Duodenal mucosa (tissue), 2 donors: ENCODE measurements around the gene JSRP1.

Experiments used
- H3K27ac ChIP-seq: one replicate; pipeline ENCODE4 v1.7.0; 2013; ENCODE audit warnings: low read depth, low read length
- H3K27me3 ChIP-seq, 2 donors: one replicate each; pipeline ENCODE4 v1.7.0; 2013; ENCODE audit warnings: low read length in 2 of 2, control low read depth in 1 of 2; ENCODE audit not compliant: insufficient read depth in 2 of 2, control insufficient read depth in 1 of 2
- H3K36me3 ChIP-seq, 2 donors: one replicate each; pipeline ENCODE4 v1.7.0; 2013; ENCODE audit warnings: low read length in 2 of 2, control low read depth in 1 of 2; ENCODE audit not compliant: insufficient read depth in 2 of 2, control insufficient read depth in 1 of 2
- H3K4me1 ChIP-seq, 2 donors: one replicate each; pipeline ENCODE4 v1.7.0; 2013; ENCODE audit warnings: low read length in 2 of 2, control low read depth in 1 of 2; ENCODE audit not compliant: insufficient read depth in 2 of 2, control insufficient read depth in 1 of 2
- H3K4me3 ChIP-seq, 2 donors: one replicate each; pipeline ENCODE4 v1.7.0; 2013; ENCODE audit warnings: low read length in 2 of 2, low read depth in 1 of 2
- H3K9ac ChIP-seq, 2 donors: one replicate each; pipeline ENCODE4 v1.7.0; 2013; ENCODE audit warnings: low read length in 2 of 2, low read depth in 1 of 2
- H3K9me3 ChIP-seq, 2 donors: one replicate each; pipeline ENCODE4 v1.7.0; 2013; ENCODE audit warnings: low read length in 2 of 2, control low read depth in 1 of 2; ENCODE audit not compliant: control insufficient read depth in 1 of 2

The JSRP1 gene

DNA sequence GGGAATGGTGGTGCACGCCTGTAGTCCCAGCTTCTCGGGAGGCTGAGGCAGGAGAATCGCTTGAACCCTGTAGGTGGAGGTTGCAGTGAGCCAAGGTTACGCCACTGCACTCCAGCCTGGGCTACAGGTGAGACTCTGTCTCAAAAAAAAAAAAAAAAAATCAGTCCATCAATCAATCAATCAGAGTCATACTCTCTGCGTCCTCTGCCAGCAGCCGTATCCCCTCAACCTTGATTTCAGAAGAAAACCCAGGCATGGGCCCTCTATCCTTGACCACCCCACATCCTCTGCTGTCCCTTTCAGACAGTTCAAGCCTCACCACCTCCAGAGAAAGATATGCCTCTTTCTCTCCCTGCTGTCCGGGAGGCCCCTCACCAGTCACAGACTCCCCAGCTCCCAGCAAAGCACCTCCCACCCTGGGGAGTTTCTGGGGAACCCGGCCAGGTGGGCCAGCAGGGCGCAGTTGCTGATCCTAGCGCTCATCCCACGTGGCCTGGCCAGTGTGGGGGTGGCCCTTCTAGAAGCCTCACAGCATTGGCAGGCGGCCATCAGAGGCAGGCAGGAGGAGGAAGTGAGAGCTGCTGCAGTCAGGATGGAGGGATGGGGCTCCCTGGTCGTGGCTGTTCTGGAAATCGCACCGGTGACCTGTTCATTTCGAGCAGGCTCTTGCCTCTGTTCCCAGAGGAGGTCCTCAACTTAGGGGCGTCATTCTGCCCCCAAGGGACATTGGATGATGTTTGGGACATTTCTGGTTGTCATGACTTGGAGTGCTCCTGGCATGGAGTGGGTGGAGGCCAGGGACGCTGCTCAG, 10.2 kb upstream of the JSRP1 start:
- peaks cover 0 to under 1% of the 10 kb centered on the region in 2 donors for H3K36me3 ChIP-seq
- no peaks in the 10 kb centered on the region for H3K27me3 ChIP-seq
- H3K9me3 ChIP-seq = no peaks in the 10 kb centered on the region
- H3K27ac ChIP-seq = no peak overlapping the region
- H3K9ac ChIP-seq = peak overlapping the region; percentile 12 to 15
- H3K4me3 ChIP-seq = no peak overlapping the region
- peaks cover 10 to 11% of the 10 kb centered on the region in 2 donors for H3K4me1 ChIP-seq

DNA sequence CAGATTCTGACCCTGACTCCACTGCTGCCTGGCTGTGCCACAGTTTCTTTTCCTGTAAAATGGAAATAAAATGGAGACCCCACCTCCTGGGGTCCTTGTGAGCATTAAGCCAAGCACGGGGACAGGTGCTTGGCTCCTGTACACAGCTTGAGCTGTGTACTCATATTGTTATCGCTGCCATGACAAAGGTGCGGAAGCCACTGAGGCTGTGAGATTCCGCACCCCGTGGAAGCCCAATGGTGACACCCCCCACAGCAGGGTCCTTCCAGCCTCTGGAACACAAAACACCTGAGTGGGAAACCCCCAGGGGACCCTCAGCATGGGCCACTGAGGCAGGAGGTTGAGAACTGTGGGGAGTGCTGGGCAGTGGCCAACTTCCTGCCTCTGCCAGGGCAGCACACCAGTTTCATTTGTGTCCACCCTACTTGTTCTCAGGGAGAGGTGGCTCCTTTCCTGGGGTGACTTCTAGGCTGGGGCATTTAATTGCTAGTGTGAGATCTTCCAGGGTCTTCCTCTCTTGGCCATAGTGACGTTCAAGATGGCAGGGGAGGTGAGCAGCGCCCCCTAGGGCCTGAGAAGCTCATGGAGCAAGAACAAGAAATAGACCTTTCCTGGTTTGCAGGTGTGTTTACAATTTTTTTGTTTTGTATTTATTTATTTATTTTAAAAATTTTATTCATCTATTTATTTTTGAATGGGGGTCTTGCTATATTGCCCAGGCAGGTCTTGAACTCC, 5.4 kb upstream of the JSRP1 start:
- H3K9me3 ChIP-seq = no peaks in the 10 kb centered on the region
- no peak overlapping the region for H3K4me3 ChIP-seq
- no peak overlapping the region for H3K27ac ChIP-seq
- no peaks in the 10 kb centered on the region for H3K36me3 ChIP-seq
- H3K4me1 ChIP-seq = peaks cover 4 to 5% of the 10 kb centered on the region in 2 donors
- no peaks in the 10 kb centered on the region for H3K27me3 ChIP-seq
- H3K9ac ChIP-seq = no peak overlapping the region

DNA sequence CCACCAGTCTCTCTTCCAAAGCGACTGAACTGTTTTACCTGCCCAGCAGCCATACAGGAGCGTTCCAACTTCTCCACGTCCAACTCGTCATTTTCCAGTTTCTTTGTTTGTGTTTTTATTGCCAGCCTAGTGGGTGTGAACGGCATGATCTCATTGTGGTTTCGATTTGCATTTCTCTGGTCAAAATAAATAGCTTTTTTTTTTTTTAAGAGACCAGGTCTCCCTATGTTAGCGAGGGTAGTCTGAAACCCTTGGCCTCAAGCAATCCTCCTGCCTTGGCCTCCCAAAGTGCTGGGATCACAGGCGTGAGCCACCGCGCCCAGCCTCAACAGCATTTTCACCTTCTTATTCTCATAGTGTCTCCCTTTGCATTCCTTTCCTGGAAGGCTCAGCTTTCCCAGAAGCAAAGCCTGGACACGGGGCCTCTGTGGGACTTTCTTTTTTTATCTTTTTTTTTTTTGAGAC, 4.2 kb upstream of the JSRP1 start:
- Histone ChIP-seq H3K9ac (no peak overlapping the region), H3K4me1 (peaks cover 0 to 4% of the 10 kb centered on the region in 2 donors), H3K36me3 (no peaks in the 10 kb centered on the region), H3K9me3 (no peaks in the 10 kb centered on the region), H3K27ac (peak overlapping the region; percentile 25), H3K4me3 (no peak overlapping the region), H3K27me3 (no peaks in the 10 kb centered on the region)

DNA sequence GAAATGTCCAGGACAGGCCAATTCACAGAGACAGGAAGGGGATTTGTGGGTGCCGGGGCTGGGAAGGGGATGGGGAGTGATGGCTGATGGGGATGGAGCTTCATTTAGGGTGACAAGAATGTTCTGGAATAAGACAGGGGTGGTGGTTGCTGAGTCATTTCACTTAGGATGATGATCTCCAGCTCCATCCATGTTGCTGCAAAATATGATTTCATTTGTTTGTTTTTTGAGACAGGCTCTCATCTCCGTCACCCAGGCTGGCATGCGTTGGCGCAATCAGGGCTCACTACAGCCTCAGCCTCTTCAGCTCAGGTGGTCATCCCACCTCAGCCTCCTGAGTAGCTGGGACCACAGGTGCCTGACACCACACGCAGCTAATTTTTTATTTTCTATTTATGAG, 3.1 kb upstream of the JSRP1 start:
- H3K9me3 ChIP-seq = no peaks in the 10 kb centered on the region
- no peaks in the 10 kb centered on the region for H3K36me3 ChIP-seq
- H3K27me3 ChIP-seq = no peaks in the 10 kb centered on the region
- H3K4me1 ChIP-seq = peaks cover 0 to 4% of the 10 kb centered on the region in 2 donors
- no peak overlapping the region for H3K27ac ChIP-seq
- H3K4me3 ChIP-seq = no peak overlapping the region
- no peak overlapping the region for H3K9ac ChIP-seq

DNA sequence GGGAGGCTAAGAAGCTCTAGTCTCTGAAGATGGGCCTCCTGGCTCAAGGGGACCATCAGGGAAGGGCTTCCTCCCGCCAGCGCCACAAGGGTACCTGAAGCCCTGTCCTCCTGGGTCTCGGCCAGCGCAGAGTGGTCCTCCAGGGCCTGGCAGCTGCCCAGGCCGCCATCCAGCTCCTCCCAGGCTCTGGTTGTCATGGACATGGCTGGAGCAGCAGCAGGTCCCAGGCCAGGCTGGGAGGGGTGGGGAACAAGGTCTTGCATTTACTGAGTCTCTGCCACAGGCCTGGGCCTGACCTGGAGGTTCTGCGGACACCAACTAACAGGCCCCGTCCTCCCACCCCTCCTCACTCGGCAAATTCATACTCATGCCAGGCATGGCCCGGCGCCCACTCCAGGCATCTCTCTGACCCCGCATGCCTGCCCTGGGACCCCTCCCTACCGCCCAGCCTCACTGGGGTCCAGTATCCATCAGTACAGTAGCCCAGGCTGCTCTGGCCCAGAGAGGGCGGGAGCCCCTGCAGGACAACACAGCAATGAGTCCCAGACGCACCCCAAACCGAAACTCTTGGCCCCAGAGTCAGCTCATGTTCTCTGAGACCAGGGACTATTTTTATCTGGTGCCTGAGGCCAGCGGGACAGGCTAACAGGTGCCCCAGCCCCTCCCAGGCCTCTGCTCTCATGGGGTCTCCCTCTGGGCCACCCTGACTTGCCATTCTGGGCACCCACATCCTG, 938 bp downstream of the JSRP1 start:
- Histone ChIP-seq H3K9me3 (no peaks in the 10 kb centered on the region), H3K4me1 (peaks cover 5 to 23% of the 10 kb centered on the region in 2 donors), H3K27ac (no peak overlapping the region), H3K4me3 (no peak overlapping the region), H3K27me3 (peaks cover 36 to 37% of the 10 kb centered on the region in 2 donors), H3K36me3 (no peaks in the 10 kb centered on the region), H3K9ac (no peak overlapping the region)

DNA sequence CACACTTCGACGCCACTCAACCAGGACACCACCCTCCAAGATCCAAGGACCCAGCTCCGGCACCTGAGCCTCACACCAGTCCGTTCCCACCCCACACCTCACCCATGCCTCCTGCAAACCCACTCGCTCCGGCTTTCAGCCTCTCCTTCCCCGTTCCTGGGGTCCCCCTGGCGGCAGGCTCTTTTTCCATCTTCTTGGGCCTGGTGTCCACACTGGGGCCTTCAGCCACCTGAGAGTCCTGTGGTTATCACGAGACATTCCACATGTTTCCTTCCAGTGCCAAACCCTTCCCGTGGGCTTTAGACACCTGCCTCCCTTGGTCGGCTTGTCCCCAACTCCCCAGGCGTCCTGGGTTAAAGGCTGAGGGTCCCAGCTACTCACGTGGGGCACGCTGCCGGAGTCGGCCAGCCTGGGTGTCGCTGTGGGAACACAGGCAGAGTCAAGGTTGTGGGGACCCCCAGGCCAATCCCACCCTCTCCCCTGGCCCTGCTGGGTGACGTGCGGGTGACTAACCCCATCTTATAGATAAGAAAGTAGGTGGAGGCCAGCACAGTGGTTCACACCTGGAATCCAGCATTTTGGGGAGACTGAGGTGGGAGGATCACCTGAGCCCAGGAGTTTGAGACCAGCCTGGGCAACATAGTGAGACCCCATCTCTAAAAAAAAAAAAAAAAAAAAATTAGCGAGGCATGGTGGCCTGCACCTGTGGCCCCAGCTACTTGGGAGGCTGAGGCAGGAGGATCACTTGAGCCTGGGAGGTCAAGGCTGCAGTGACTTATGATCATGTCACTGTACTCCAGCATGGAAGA, 1.9 kb downstream of the JSRP1 start:
- Histone ChIP-seq H3K4me3 (no peak overlapping the region), H3K36me3 (no peaks in the 10 kb centered on the region), H3K9ac (no peak overlapping the region), H3K9me3 (no peaks in the 10 kb centered on the region), H3K27ac (no peak overlapping the region), H3K4me1 (peaks cover 5 to 23% of the 10 kb centered on the region in 2 donors), H3K27me3 (peaks cover 46 to 48% of the 10 kb centered on the region in 2 donors)

DNA sequence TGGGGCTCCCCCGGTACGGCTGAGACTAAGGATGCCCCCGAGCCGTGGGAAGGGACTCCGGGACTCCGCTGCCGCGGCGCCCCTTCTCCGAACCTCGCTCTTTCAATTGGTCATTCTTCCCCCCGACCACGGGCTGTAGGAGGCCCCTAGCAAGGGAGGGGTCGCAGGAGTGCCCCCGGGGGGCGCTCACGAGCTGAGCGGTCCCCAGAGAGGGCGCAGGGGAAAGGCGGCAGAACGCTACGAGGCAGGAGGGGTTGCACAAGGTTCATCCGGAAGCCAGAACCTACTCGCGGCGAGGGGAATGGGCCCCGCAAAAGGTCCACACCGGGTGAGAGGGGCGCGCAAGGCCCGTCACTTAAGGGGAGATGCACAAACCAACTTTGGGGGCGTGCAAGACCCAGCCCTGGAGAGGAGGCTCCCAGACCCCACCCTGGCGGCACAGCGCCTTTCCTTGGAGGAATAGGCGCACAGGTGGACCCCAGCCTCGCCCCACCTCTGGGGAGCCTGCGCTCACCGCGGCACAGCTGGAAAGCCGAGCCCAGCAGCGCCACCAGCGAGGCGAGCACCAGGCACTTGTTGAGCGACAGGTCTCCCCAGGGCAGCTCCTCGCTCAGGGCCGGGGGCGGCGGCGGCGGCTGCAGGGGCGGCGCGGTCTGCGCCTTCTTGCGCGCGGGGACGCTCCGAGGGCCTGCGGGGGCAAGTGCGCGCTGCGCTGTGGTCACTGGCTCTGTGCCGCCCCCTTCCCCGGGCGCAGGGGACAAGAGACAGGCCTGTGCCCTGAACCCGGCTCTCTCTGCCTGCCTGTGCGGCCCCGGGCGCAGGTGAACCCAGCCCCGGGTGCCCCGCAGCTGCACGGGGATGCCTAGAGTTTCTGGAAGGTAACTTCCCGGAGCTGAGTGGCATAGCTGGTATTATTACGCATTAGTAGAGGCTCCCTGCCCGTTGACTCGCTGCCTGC, 2.8 kb downstream of the JSRP1 start:
- Histone ChIP-seq H3K9ac (no peak overlapping the region), H3K9me3 (no peaks in the 10 kb centered on the region), H3K4me3 (peak overlapping the region; percentile 15 to 43), H3K4me1 (peaks cover 5 to 23% of the 10 kb centered on the region in 2 donors), H3K27ac (no peak overlapping the region), H3K36me3 (no peaks in the 10 kb centered on the region), H3K27me3 (peaks cover 49% of the 10 kb centered on the region in 2 donors)

DNA sequence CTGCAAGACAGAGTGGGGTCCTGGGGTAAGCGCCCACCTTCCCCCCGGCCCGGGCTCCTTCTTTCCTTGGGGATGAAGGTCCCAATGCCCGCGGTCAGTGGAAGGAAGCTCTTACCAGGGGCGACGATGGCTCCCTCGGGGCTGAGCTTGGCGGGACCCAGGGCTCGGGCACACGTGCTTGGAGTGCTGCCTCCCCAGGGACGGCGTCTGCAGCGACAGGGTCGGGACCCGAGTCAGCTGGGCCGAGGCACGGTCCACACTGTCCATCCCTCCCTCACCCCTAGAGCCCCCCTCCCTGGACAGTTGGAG, 3.5 kb downstream of the JSRP1 start:
- peaks cover 49% of the 10 kb centered on the region in 2 donors for H3K27me3 ChIP-seq
- H3K27ac ChIP-seq = no peak overlapping the region
- peaks cover 5 to 23% of the 10 kb centered on the region in 2 donors for H3K4me1 ChIP-seq
- no peaks in the 10 kb centered on the region for H3K9me3 ChIP-seq
- H3K36me3 ChIP-seq = no peaks in the 10 kb centered on the region
- no peak overlapping the region for H3K9ac ChIP-seq
- H3K4me3 ChIP-seq = peak overlapping the region; percentile 15 to 43
